Adrenal gland (tissue), 12 donors: Measurements from ENCODE around the gene CNKSR2. TPM values are rescaled to one million over a fixed set of nuclear protein-coding genes. Genes with fewer than 3 reads are reported as not detected.

ENCODE experiments used
- DNase-seq, 7 donors: peaks; one replicate each; pipeline ENCODE4 v3.0.0-alpha.2; 2019 to 2020
- H3K27ac ChIP-seq, 5 donors: fragments of 200-600 bp; sonication (generic) in 4 of 5; 1 replicate in 3 of 5; 2 replicates in 2 of 5; pipeline versions ENCODE4 v1.5.1 to v1.8.0; 2016 to 2020; ENCODE audit warnings: mild to moderate bottlenecking in 1 of 5
- H3K27me3 ChIP-seq: fragments of 200-600 bp; 2 replicates; pipeline ENCODE4 v1.8.0; 2021
- H3K36me3 ChIP-seq, 2 donors: fragments of 200-600 bp; replicated peaks in 1 of 2; 1 replicate in 1 of 2; 2 replicates in 1 of 2; pipeline versions ENCODE4 v1.5.1 to v1.8.0; 2018 to 2022
- H3K4me1 ChIP-seq, 2 donors: fragments of 200-600 bp; replicated peaks in 1 of 2; 1 replicate in 1 of 2; 2 replicates in 1 of 2; pipeline versions ENCODE4 v1.5.1 to v1.8.0; 2018 to 2021
- H3K4me3 ChIP-seq, 4 donors: fragments of 200-600 bp; sonication (generic) in 3 of 4; one replicate each; pipeline ENCODE4 v1.5.1; 2016 to 2018
- H3K9me3 ChIP-seq, 3 donors: fragments of 200-600 bp; sonication (generic) in 1 of 3; replicated peaks in 1 of 3; 1 replicate in 2 of 3; 2 replicates in 1 of 3; pipeline versions ENCODE4 v1.5.1 to v1.8.0; 2016 to 2021
- POLR2A ChIP-seq, 2 donors: fragments of 450-650 bp; IDR thresholded peaks; one replicate each; pipeline ENCODE4 v1.6.1; 2017; ENCODE audit warnings: antibody characterized with exemption in 2 of 2, mild to moderate bottlenecking in 2 of 2, moderate library complexity in 1 of 2
- WGBS, 4 donors: extraction: QIAGEN DNeasy Blood & Tissue Kit in 2 of 4; methylation state at CpG; one replicate each; pipeline versions ENCODE4 v1.1.5 to v1.1.7; 2013 to 2017; 5-methylcytosine and 5-hydroxymethylcytosine counted together
- intact Hi-C, 2 donors: fragments of 100-400 bp; cut with DNase I; formaldehyde crosslinking; loops; one replicate each; pipeline versions ENCODE4 v1.14.1 to v1.15.0; 2022 to 2023
- polyA plus RNA-seq, 3 donors: library from polyadenylated mRNA; stranded (reverse); fragments of 200-250 nt in 2 of 3; fragments of 350-450 nt in 1 of 3; fragmentation: Illumina TruSeq in 1 of 3; extraction: RNeasy Lipid Tissue Mini Kit (QIAGEN cat#74804) in 1 of 3; gene quantifications; one replicate each; pipeline ENCODE4 v1.2.3, GENCODE V29; 2013 to 2014
- total RNA-seq, 9 donors: library from RNA; depleted of rRNA in 4 of 9; stranded (reverse); fragments of >200 nt in 4 of 9; fragments of 120-200 nt in 1 of 9; fragmentation: NEBNext Ultra II Directional in 1 of 9; extraction: Animal tissue kit (Norgen Biotek cat#: 25700) in 1 of 9; gene quantifications; one replicate each; pipeline versions ENCODE4 v1.1.0 to v1.2.4, GENCODE V29; 2013 to 2023
- TF ChIP-seq, protein P1 (sequence below), 6 experiments: fragments of 450-650 bp in 4 of 6; fragments of 200-600 bp in 2 of 6; sonication (generic) in 1 of 6; IDR thresholded peaks; 1 replicate in 5 of 6; 2 replicates in 1 of 6; pipeline versions ENCODE4 v1.5.1 to v1.8.0; 2016 to 2021; ENCODE audit warnings: antibody characterized with exemption in 6 of 6, mild to moderate bottlenecking in 2 of 6, moderate library complexity in 1 of 6
- donor health status: healthy with polysubstance abuse.
- donor health status: Bipolar disorder and iron deficiency.
- donor health status: DM: yes; HTN: yes; CAD: no.
- donor health status: DM: no; HTN: no; CAD: no.
- donor health status: DM: no; HTN: no; CAD: no.
- donor health status: DM: yes; HTN: yes; CAD: no.

Gene CNKSR2
- total and polyA plus RNA-seq, 12 donors = 1.5 to 18.2 (median 3.8) TPM

GRCh38 chrX:21638311-21638710, 264.1 kb downstream of the CNKSR2 start:
- no peak for TF ChIP-seq POLR2A (IDR thresholded peaks at IDR 0.05)
- TF ChIP-seq, protein P1, sequence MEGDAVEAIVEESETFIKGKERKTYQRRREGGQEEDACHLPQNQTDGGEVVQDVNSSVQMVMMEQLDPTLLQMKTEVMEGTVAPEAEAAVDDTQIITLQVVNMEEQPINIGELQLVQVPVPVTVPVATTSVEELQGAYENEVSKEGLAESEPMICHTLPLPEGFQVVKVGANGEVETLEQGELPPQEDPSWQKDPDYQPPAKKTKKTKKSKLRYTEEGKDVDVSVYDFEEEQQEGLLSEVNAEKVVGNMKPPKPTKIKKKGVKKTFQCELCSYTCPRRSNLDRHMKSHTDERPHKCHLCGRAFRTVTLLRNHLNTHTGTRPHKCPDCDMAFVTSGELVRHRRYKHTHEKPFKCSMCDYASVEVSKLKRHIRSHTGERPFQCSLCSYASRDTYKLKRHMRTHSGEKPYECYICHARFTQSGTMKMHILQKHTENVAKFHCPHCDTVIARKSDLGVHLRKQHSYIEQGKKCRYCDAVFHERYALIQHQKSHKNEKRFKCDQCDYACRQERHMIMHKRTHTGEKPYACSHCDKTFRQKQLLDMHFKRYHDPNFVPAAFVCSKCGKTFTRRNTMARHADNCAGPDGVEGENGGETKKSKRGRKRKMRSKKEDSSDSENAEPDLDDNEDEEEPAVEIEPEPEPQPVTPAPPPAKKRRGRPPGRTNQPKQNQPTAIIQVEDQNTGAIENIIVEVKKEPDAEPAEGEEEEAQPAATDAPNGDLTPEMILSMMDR (IDR thresholded peaks at IDR 0.05) = no peak

GRCh38 chrX:21639775-21640174, 265.6 kb downstream of the CNKSR2 start:
- TF ChIP-seq, protein P1 (IDR thresholded peaks at IDR 0.05) = no peak
- no peak for TF ChIP-seq POLR2A (IDR thresholded peaks at IDR 0.05)
- no peak overlapping the region for H3K4me3 ChIP-seq
- no peak overlapping the region for H3K27ac ChIP-seq
- H3K36me3 ChIP-seq = no peaks in the 10 kb centered on the region
- intact Hi-C loops = no loop called here
- no peaks in the 10 kb centered on the region for H3K9me3 ChIP-seq
- 70 to 91% (median 82%) methylated on average over 3 of the region's 3 CpGs for WGBS, 4 donors
- no peaks in the 10 kb centered on the region for H3K4me1 ChIP-seq
- no peaks in the 10 kb centered on the region for H3K27me3 ChIP-seq
- DNase-seq = no peak

More at GRCh38 chrX:21638311-21638710, 264.1 kb downstream of the CNKSR2 start:
- Histone ChIP-seq H3K27me3 (peaks cover 4% of the 10 kb centered on the region), H3K9me3 (no peaks in the 10 kb centered on the region), H3K4me3 (no peak overlapping the region), H3K4me1 (no peaks in the 10 kb centered on the region), H3K27ac (no peak overlapping the region), H3K36me3 (no peaks in the 10 kb centered on the region)
- 78 to 94% (median 88%) methylated on average over 2 of the region's 2 CpGs for WGBS, 4 donors
- DNase-seq = no peak
- intact Hi-C loops = no loop called here

- Histone ChIP-seq H3K4me3 (no peak overlapping the region), H3K27ac (no peak overlapping the region), H3K36me3 (no peaks in the 10 kb centered on the region), H3K4me1 (no peaks in the 10 kb centered on the region), H3K27me3 (no peaks in the 10 kb centered on the region), H3K9me3 (no peaks in the 10 kb centered on the region)
- TF ChIP-seq, protein P1 (IDR thresholded peaks at IDR 0.05) = no peak
- no peak for TF ChIP-seq POLR2A (IDR thresholded peaks at IDR 0.05)
- intact Hi-C loops = no loop called here
- DNase-seq = no peak
Observed at GRCh38 chrX:21645431-21645830, 271.2 kb downstream of the CNKSR2 start.

GRCh38 chrX:21645886-21646285, 271.7 kb downstream of the CNKSR2 start:
- intact Hi-C loops = no loop called here
- Histone ChIP-seq H3K9me3 (no peaks in the 10 kb centered on the region), H3K27me3 (no peaks in the 10 kb centered on the region), H3K4me3 (no peak overlapping the region), H3K36me3 (no peaks in the 10 kb centered on the region), H3K27ac (no peak overlapping the region), H3K4me1 (no peaks in the 10 kb centered on the region)
- TF ChIP-seq, protein P1 (IDR thresholded peaks at IDR 0.05) = no peak
- no peak for TF ChIP-seq POLR2A (IDR thresholded peaks at IDR 0.05)
- 54 to 75% (median 64%) methylated on average over 3 of the region's 3 CpGs for WGBS, 4 donors
- DNase-seq = no peak
